ENCODE measurements around the gene ZFYVE28.
"Not testable (repeated sequence)": the region's sequence is repeated elsewhere in the genome, so short reads cannot be mapped to it uniquely, and the experiment has no call there.

ZFYVE28 gene

DNA sequence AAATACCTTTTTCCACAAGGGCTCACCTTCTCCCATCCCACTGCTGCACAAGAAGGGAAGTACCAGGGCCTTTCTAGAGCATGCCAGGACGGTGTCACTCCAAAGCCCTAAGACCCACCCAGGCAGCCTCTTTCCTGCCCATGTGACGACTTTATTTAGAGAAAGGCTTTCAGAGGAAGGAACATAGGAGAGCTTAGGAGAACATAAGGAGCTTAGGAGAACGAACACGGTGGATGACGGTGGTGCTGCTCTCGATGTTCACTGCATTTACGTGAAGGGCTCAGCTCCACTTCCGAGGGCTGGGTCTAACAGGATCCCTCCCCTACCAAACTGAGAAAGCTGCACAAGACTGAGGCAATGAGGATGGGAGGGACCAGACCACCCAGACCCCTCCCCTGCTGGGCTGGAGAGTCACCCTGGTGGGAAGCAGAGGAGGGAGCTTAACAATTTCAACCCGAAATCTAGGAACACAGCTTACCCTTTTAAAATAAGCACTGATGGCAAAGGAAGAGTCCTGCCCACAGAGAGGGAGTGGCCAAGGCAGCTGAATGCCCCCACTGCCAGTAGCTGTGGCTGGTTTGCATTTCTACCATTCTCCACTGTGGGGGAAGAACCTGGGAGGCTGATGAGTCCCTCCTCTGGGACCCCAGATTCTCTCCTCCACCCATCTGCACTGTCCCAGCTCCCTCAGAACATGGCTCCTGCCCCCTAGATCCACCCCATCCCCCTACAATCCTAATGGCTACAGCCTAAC, 29.8 kb downstream of the ZFYVE28 start:
- no peak for DNase-seq

DNA sequence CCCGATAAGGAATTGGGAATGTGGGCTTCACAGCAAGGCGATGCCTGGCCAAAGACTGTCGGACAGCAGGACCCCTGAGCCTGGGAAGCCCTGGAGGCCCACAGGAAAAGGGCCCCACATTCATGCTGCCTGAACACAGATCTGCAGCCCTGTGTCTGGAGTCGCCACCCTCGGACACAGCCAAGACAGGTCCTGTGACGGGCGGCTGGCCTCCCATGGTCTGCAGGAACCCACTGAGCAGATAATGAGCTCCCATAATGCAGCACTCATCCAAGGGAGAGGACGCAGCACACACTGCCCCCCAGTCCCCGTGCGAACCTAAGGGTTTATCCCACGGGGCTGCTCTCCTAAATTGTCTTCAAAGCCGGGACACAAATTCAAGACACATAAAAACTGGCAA, 30.6 kb downstream of the ZFYVE28 start:
- DNase-seq, result no peak

DNA sequence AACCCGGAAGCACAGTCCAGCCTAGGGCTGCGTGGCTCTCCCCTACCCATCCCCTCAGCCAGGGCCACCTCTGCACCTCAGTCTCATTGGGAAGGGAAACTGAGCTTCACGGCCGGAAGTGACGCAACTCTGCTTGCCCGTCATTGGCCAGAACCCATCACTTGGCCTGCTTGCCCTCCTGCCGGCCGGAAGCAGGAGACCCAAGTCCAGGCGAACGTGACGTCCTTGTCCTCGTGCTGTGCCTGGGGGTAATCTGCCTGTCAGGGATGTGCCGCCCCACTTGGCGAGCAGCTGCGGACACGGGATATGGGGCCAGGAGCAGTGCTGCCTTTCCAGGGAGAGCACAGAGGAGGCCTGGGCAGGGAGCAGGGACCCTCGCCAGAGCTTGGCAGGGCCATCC, 31.2 kb downstream of the ZFYVE28 start:
- no peak for DNase-seq

DNA sequence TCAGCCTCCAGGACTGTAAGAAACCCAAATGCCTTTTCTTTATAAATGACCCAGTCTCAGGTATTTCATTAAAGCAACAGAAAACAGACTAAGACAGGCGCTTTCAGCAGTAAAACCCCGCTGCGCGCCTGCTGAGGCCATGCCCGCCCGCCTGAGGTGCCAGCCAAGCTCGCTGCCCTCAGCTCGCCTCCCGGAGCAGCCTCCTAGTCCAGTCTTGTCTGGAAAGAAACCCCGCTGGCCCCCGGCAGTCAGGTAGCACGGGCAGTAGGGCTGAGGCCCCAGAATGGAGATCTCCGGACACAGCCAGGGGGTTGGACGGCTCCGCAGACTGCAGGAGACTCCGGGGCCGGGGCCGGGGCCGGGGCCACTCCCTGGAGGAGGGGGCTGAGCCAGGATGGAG, 31.7 kb downstream of the ZFYVE28 start:
- DNase-seq, result no peak

DNA sequence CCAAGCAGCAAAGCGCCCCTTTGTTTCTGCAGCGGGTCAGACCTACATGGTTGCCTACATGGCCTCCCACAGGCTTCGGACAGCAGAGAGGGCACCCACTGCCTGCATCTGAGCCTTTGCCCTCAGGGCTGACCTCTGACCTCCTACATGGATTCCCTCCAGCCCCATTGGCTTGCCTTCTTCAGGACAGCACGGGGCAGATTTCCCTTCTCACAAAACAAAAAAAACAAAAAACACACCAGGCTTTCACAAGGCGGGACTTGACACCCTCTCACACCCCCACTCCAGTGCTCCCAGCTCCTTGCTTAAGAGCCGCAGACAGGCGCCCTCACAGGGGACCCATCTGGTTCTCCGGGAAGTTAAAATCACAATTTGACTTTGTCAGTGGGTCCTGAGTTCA, 32.9 kb downstream of the ZFYVE28 start:
- no peak for DNase-seq

DNA sequence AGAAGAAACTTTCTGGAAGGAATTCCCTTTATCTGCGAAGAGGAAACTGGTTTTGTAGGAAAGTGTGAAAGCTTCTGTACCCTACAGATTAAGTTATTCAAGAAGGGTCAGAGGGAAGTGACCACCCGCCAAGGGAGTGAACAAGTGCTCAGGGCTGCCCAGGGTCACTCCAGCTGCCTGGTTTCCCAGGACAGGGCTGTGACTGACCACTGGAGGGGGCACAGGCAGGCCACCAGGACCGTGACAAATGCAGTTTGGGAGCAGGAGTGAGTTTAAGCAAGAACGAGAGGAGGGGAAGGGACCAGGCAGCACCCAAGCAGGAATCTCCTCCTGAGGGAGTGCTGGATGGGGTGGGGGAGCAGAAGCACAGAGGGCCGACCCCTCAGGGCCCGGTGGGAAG, 34.2 kb downstream of the ZFYVE28 start:
- no peak for DNase-seq

DNA sequence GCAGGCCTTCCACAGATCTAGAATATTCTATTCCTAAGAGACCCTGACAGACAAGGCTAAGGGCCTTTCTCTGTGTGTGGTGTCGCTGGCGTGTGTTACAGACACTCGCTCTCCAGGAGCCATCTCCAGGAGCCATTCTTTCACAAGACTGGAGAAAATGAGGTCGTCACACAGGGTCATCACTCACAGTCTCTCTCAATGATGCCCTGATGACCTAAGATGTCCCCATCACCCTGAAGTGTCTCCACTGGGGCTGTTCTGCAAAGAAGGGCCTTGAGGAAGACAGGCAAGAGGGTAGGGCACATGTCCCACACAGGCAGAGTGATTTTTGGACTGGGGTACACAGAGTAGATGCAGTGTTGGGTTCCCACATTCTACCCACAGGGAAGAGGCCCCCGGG, 34.7 kb downstream of the ZFYVE28 start:
- DNase-seq, result no peak

DNA sequence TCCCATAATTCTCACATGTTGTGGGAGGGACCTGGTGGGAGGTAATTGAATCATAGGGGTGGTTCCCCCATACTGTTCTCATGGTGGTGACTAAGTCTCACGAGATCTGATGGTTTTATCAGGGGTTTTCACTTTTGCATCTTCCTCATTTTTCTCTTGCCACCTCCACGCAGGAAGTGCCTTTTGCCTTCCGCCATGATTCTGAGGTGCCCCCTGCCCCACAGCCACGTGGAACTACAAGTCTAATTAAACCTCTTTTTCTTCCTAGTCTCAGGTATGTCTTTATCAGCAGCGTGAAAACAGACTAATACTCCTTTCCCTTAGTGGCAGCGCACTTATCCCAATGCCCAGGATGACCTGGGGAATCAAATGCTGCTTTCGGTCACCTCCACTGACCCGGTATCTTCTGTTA, 35.2 kb downstream of the ZFYVE28 start:
- not testable (repeated sequence) for DNase-seq

DNA sequence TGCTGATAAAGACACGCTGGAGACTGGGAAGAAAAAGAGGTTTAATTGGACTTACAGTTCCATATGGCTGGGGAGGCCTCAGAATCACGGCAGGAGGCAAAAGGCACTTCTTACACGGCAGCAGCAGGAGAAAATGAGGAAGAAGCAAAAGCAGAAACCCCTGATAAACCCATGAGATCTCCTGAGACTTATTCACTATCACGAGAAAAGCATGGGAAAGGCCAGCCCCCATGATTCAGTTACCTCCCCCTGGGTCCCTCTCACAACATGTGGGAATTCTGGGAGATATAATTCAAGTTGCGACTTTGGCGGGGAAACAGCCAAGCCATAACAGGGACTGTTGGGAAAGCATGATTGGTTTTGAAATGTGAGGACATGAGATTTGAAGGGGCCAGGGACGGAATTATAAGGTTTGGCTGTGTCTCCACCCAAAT, 35.7 kb downstream of the ZFYVE28 start:
- DNase-seq, result not testable (repeated sequence)

DNA sequence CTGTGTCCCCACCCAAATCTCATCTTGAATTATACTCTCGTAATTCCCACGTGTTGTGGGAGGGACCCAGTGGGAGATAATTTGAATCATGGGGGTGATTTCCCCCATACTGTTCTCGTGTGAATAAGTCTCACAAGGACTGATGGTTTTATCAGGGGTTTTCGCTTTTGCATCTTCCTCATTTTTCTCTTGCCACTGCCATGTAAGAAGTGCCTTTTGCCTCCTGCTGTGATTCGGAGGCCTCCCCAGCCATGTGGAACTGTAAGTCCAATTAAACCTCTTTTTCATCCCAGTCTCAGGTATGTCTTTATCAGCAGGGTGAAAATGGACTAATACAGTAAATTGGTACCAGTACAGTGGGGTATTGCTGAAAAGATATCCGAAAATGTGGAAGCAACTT, 37.9 kb downstream of the ZFYVE28 start:
- DNase-seq, result not testable (repeated sequence)

DNA sequence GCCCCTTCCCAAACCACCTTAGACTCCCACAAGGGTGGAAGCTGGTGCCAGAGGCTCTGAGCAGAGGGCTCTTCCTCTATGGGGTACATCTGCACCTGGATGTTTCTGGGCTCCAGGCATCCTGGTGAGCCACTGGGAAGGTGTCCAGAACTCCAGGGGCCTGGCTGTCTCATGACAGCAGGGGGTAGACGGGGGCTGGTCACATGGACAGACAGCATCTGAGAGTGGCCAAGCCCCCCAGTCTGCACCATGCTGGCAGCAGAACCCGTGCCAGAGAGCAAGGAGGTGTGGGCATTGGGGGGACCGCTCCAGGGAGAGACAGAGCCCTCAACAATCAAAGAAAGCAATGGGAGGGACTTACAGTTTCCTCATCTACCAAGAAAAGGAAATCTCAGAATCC, 39.5 kb downstream of the ZFYVE28 start:
- no peak for DNase-seq

DNA sequence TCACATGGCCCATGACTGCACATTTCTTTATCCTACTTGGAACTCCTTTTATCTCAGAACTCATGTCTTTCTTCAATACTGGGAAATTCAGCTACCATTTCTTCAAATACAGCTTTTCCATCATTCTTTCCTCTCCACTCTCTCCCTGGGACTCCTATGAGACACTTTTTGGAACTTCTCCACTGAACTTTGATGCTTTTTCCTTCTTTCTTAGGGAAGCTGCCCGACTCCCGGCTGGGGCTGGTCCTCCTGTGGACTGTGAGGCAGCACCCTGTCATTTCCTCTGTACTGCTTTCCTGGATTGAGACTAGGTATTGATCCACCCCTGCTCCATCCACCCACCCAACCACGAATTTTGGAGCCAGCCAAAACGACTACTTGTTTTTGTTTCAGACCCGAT, 40.0 kb downstream of the ZFYVE28 start:
- no peak for DNase-seq

DNA sequence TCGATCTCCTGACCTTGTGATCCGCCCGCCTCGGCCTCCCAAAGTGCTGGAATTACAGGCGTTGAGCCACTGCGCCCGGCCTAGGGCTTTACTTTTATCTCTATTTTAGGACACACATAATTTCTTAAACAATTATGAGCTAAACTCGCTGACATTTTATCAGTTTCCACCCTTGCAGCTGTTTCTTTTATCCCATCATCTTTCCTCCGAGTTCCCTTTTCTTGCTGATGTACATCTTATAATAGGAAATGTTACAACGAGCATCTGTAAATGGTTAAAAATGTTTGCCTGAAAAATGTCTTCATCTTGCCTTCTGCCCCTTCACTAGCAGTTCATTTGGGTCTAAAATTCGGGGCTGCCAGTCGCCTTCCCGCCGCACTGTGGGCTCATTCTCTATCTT, 41.2 kb downstream of the ZFYVE28 start:
- DNase-seq, result no peak

DNA sequence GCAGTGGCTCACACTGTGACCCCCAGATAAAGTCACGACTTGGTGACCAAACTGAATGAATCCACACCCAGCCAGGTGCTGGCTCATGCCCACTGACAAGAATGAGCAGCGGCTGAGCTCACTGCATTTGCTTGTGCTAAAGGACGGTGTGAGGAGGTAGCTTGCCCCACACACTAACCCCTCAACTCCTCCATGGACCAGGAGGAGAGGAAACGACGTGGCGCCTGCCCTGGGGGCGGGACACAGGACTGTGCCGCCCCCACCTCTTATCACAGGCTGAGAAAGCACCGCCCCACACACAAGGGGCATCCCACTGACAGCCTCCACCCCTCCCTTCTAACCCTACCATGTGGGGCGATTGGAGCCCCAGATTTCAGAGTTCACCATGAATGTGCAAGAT, 43.0 kb downstream of the ZFYVE28 start:
- DNase-seq, result no peak

DNA sequence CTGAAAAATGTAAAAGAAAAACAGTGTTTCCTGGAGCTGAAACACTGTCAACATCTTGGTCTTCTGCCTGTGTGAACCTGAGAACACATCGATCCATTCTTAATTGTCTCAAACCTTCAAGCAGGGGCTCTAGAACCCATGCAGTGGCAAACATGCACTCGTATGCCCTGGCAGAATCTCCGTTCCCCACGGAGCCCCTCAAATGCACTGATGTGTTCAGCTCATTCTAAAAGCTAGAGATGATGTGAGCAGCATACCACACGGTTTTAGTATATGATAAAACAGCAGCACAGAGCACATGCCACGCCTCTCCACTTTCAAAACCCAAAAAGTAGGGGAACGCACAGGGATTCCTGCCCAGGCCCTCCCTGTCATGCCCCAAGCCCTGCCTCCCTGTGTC, 44.9 kb downstream of the ZFYVE28 start:
- DNase-seq, result no peak

DNA sequence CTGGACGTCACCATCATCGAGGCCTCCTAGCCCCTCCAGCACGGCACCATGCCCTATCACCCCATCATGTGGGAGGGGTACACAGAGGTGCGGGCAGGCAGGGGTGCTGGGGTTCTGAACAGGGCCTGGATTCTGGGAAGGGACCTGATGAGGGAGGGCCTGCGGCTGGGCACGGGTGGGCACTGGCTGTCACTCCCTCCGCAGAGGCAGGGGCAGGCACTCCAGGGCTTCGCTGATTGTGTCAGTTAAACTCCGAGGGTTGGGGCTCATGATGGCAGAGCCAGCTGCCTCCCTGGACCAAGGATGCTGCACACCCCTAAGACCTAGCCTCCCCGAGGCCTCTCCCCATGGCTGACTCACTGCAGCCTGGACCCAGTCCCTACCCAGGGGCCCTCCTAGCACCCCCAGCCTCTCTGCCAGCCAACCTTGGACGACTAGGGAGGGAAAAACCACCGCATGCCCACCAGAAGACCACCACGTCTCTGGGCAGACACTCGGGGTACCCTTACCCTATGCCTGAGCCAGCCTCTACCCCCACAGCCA, 45.9 kb downstream of the ZFYVE28 start:
- DNase-seq, result no peak

DNA sequence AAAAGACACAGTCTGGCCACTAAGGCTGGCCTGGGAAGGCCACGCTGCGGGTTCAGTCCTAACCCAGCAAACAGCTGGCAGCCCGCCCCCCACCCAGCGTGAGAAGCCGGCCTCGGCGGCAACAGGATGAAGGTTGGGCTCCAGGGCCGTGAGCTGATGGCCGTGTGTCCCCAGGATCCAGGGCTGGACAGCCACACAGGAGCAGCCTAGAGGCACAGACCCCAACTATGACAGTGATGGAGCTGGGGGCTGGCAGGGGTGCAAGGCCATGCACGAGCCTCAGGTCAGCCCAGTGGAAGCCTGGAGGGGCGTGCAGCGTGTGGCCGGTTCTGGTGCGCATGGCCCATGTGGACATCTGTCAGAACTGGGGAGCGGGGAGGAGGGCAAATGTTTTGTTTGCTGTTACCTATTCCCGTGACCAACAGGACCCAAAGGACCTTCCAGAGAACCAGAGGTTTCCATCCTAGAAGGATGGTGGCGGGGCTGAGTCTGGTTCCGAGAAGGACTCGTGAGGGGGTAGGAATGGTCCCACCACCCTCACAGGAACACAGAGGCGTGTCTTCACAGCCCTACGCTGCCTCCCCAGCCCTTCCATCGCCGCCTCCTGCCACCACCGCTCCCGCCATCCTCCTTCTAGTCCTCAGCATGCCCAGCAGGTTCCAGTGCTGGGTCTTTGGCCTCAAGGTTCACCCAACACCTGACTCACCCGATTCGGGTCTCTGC, 46.5 kb downstream of the ZFYVE28 start:
- DNase-seq, result no peak

DNA sequence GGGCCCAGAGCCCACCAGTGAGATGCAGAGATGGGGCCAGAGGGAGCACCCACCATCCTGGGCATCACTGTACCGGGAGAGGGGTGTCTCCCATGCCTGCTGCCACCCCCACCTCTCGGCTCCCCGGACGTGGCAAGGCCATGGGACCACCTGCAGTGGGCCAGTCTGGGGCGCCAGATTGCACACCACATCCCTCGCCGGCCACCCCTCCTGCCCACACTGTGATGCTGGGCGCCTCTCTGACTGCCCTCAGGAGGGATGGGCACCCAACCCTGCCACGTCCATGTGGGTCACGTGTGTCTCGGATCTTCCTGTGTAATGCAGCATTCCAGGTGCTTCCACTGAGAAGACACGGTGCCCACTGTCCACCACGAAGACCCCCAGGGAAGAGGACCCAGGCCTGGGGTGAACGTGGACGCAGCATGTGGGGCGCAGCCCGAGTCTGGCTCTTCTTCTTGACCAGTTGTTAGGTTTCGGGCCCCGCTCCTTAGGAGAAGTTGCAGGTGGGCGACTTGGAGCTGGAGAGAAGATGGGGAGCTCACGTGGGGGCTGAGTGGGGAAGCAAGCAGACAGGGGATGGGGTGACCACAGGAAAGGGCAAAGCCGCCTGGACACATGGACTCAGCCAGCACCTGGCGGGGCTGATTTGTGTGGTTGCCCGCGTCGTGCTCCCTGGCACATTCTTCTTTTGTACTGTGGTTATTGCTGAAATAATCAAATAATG, 47.7 kb downstream of the ZFYVE28 start:
- DNase-seq, result no peak

DNA sequence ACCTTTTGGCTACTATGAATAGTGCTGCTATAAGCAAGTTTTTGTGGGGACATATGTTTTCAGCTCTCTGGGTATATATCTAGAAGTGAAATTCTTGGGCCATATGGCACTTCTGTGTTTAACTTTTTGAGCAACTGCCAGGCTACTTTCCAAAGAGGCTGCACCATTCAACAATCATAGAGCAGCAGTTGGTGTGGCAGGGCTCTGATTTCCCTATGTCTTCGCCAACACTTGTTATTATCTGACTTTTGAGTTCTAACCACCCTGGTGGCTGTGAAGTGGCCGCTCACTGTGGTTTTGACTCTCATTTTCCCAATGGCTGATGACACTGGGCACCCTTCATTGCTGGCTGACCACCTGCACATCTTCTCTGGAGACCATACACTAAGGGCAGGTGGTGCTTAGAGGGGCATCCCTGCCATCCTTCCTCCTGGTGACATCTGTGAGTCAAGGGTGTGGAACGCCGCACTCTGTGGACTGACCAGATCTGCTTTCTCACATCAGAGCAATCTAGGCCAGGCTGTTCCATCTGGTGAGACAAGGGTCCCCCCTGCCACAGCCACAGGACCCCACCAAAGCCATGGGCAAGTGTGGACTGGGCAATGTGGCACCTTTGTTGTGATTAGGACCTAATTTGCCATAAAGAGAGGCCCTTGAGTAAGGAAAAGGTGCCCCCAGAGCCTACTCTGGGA, 49.6 kb downstream of the ZFYVE28 start:
- no peak for DNase-seq

DNA sequence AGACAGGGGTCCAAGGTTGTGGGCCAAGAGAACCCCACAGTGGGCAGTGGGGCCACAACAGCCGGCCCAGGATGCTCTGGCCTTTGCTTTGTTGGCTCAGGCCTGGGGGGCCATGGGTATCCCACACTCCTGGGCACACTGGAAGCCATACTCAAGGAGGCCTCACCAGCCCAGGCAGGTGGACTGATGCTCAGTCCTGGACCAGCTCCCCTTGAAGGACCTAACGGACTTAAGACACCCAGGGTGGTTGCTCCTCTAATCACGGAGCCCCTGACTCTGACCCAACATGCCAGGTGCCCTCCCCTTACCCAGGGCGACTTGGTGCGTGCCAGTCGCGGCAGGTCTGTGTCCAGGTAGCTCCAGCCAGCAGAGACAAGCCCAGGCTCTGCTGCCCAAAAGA, 50.8 kb downstream of the ZFYVE28 start:
- no peak for DNase-seq

DNA sequence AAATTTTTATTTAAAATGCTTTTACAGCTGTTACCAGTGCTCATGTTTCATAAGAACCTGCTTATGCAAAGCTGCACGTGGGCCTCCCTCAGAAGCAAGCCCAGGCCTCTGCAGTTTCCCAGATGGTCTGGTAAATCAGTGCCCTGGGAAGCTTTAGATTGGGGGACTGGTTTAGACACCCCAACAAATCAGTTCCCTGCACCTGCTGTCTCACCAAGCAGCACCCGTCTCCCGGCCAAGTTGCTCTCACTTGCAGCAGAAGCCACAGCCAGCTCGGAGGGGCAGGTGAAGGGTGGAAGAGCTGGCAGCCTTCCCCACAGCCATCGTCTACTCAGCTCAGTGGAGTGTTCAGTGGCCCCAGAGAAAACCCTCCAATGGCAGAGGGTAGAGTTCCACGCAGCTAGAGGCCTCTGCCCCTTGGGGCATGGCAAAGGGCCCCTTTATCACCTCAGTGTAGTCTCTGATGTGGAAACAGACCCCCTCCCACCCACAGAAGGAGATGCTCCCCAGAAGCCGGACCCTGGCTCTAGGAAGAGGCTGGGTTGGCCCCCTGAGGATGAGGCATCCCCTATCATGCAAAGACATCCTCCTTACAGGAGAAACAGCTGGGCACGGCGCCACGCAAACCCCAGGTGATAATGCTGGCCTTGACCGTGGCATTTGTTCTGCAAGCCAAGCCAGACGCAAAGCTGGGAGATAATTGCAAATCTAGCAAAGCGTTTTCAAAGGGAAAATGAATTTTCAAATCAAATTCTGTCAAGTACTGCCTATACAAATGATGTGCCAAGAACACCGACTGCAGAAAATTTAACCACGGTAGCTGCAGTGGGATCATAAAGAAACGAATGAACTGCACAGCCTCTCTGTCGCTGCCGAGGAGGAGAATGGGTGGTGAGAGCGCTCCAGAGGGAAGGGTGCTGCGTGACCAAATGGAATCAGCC, 51.9 kb downstream of the ZFYVE28 start:
- no peak for DNase-seq

DNA sequence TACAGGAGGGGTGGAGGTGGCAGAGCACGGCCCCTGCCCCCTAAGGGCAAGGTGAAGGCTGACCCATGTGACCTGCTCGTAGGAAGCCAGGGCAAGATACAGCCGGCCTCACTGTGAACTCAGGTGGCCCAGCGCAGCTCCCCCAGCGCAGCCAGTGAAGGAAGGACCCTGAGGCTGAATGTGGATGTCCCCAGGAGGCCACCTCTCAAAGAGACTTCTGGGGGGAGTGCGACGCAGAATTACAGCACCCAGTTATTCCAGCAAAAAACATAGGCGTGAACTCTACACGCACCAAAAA, 52.6 kb downstream of the ZFYVE28 start:
- DNase-seq, result no peak
